CD14-positive monocyte (primary cell): ENCODE data around the gene CEP78. TPM values are rescaled to one million over a fixed set of nuclear protein-coding genes. Genes with fewer than 3 reads are reported as not detected.
"Not testable (repeated sequence)": the region's sequence is repeated elsewhere in the genome, so short reads cannot be mapped to it uniquely, and the experiment has no call there.

Source experiments
- DNase-seq, 3 donors: peaks; one replicate each; pipeline ENCODE4 v3.0.0-alpha.2; 2011 to 2022
- H2AFZ ChIP-seq: 2 replicates; pipeline ENCODE4 v1.6.0; 2012; ENCODE audit warnings: mild to moderate bottlenecking, low read depth, low read length, inconsistent platforms; ENCODE audit not compliant: insufficient read depth, poor library complexity, severe bottlenecking
- H3K27ac ChIP-seq, 2 donors: 1 replicate in 1 of 2; 2 replicates in 1 of 2; pipeline ENCODE4 v1.5.1; 2012 to 2013; ENCODE audit warnings: low read length in 2 of 2, control low read depth in 1 of 2, inconsistent platforms in 1 of 2, low read depth in 1 of 2, mild to moderate bottlenecking in 1 of 2
- H3K27me3 ChIP-seq, 2 donors: one replicate each; pipeline versions ENCODE4 v1.6.0 to v1.6.1; 2011 to 2013; ENCODE audit warnings: low read length in 2 of 2; ENCODE audit not compliant: control insufficient read depth in 2 of 2, insufficient read depth in 2 of 2
- H3K36me3 ChIP-seq, 2 donors: replicated peaks in 1 of 2; 1 replicate in 1 of 2; 2 replicates in 1 of 2; pipeline versions ENCODE4 v1.5.1 to v1.6.1; 2012 to 2013; ENCODE audit warnings: low read length in 2 of 2, control low read depth in 1 of 2, inconsistent platforms in 1 of 2, mild to moderate bottlenecking in 1 of 2; ENCODE audit not compliant: insufficient read depth in 2 of 2, control insufficient read depth in 1 of 2
- H3K4me1 ChIP-seq, 2 donors: 1 replicate in 1 of 2; 2 replicates in 1 of 2; pipeline versions ENCODE4 v1.5.1 to v1.6.1; 2012 to 2013; ENCODE audit warnings: low read length in 2 of 2, control low read depth in 1 of 2, inconsistent platforms in 1 of 2, mild to moderate bottlenecking in 1 of 2, moderate library complexity in 1 of 2; ENCODE audit not compliant: insufficient read depth in 2 of 2, control insufficient read depth in 1 of 2
- H3K4me2 ChIP-seq: replicated peaks from 2 replicates; pipeline ENCODE3; 2012; ENCODE audit warnings: low read length, moderate library complexity, mild to moderate bottlenecking; ENCODE audit not compliant: poor library complexity, severe bottlenecking; ENCODE audit errors: extremely low read depth
- H3K4me3 ChIP-seq, 3 experiments: fragments of 200-600 bp in 1 of 3; sonication (generic) in 1 of 3; replicated peaks in 1 of 3; 1 replicate in 2 of 3; 2 replicates in 1 of 3; pipeline ENCODE4 v1.5.1; 2011 to 2013; ENCODE audit warnings: low read length in 3 of 3, mild to moderate bottlenecking in 3 of 3, control low read depth in 2 of 3, low read depth in 2 of 3, inconsistent platforms in 1 of 3, moderate library complexity in 1 of 3
- H3K79me2 ChIP-seq: 2 replicates; pipeline ENCODE4 v1.6.0; 2012; ENCODE audit warnings: mild to moderate bottlenecking, control low read depth, inconsistent platforms, low read length, moderate library complexity; ENCODE audit not compliant: insufficient read depth
- H3K9ac ChIP-seq: 2 replicates; pipeline ENCODE4 v1.6.0; 2017; ENCODE audit warnings: low read length, mild to moderate bottlenecking; ENCODE audit not compliant: insufficient read depth, poor library complexity, severe bottlenecking
- H3K9me3 ChIP-seq, 2 donors: replicated peaks in 1 of 2; 1 replicate in 1 of 2; 2 replicates in 1 of 2; pipeline versions ENCODE4 v1.5.1 to v1.6.1; 2012 to 2013; ENCODE audit warnings: low read length in 2 of 2, control low read depth in 1 of 2; ENCODE audit not compliant: control insufficient read depth in 1 of 2, insufficient read depth in 1 of 2
- H4K20me1 ChIP-seq: 2 replicates; pipeline ENCODE4 v1.6.0; 2012; ENCODE audit warnings: mild to moderate bottlenecking, low read length, control low read depth, moderate library complexity; ENCODE audit not compliant: insufficient read depth
- H3K27ac Mint-ChIP-seq, 7 donors: one replicate each; pipeline ENCODE4 v1.8.0; 2020; ENCODE audit warnings: mild to moderate bottlenecking in 7 of 7, mixed read lengths in 7 of 7, moderate library complexity in 6 of 7, inconsistent platforms in 2 of 7
- H3K27me3 Mint-ChIP-seq, 3 donors: one replicate each; pipeline ENCODE4 v1.8.0; 2021 to 2022; ENCODE audit warnings: low read depth in 3 of 3, mild to moderate bottlenecking in 3 of 3, mixed read lengths in 3 of 3, moderate library complexity in 3 of 3, inconsistent platforms in 1 of 3
- H3K36me3 Mint-ChIP-seq, 2 donors: one replicate each; pipeline ENCODE4 v1.8.0; 2020; ENCODE audit warnings: mixed read lengths in 2 of 2, inconsistent platforms in 1 of 2, mild to moderate bottlenecking in 1 of 2
- H3K4me1 Mint-ChIP-seq: one replicate; pipeline ENCODE4 v1.8.0; 2020; ENCODE audit warnings: mild to moderate bottlenecking, mixed read lengths
- H3K4me3 Mint-ChIP-seq, 2 donors: one replicate each; pipeline ENCODE4 v1.8.0; 2020; ENCODE audit warnings: mild to moderate bottlenecking in 2 of 2, mixed read lengths in 2 of 2, moderate library complexity in 1 of 2
- H3K9me3 Mint-ChIP-seq, 7 donors: one replicate each; pipeline ENCODE4 v1.8.0; 2020 to 2022; ENCODE audit warnings: mixed read lengths in 7 of 7, mild to moderate bottlenecking in 6 of 7, moderate library complexity in 6 of 7, inconsistent platforms in 2 of 7
- WGBS: methylation state at CpG from one replicate; pipeline ENCODE4 v1.1.5; 2013; ENCODE audit warnings: missing lambda C conversion rate; ENCODE audit not compliant: insufficient coverage; 5-methylcytosine and 5-hydroxymethylcytosine counted together
- intact Hi-C, 2 donors: fragments of 100-400 bp; cut with micrococcal nuclease; formaldehyde crosslinking; loops; one replicate each; pipeline versions ENCODE4 v1.15.0 to v1.15.1; 2023
- polyA plus RNA-seq, 3 donors: library from polyadenylated mRNA; depleted of rRNA in 1 of 3; unstranded in 2 of 3; stranded (reverse) in 1 of 3; fragments of 300-500 nt in 2 of 3; fragments of >200 nt in 1 of 3; fragmentation: Illumina TruSeq in 2 of 3; gene quantifications; 1 replicate in 2 of 3; 2 replicates in 1 of 3; pipeline ENCODE4 v1.2.3, GENCODE V29; 2012 to 2021
- TF ChIP-seq, protein P1 (sequence below): fragments of 200-600 bp; IDR thresholded peaks from one replicate; pipeline ENCODE4 v1.8.0; 2022; ENCODE audit warnings: antibody characterized with exemption, mild to moderate bottlenecking

The CEP78 gene
- polyA plus RNA-seq, 3 donors = 1.7 to 3.3 (median 2.5) TPM

GRCh38 chr9:78230761-78231160 lies 5.1 kb upstream of the CEP78 start:
- Histone ChIP-seq H3K27me3 (no peaks in the 10 kb centered on the region), H3K9ac (no peak overlapping the region), H3K27ac (no peak overlapping the region), H3K4me1 (peaks cover 4 to 8% of the 10 kb centered on the region in 2 donors), H4K20me1 (no peaks in the 10 kb centered on the region), H3K9me3 (no peaks in the 10 kb centered on the region), H3K36me3 (no peaks in the 10 kb centered on the region), H3K4me2 (no peak overlapping the region), H3K4me3 (no peak overlapping the region), H2AFZ (no peak overlapping the region), H3K79me2 (no peaks in the 10 kb centered on the region)
- intact Hi-C loops = no loop called here
- peaks cover 0 to 1% (median 0%) of the 10 kb centered on the region in 7 donors for H3K9me3 Mint-ChIP-seq
- no peak for DNase-seq
- peaks cover 0 to 3% (median 0%) of the 10 kb centered on the region in 3 donors for H3K27me3 Mint-ChIP-seq
- peaks cover 8% of the 10 kb centered on the region for H3K4me1 Mint-ChIP-seq
- H3K27ac Mint-ChIP-seq = no peak overlapping the region
- WGBS = 79% methylated on average over 2 of the region's 3 CpGs
- no peaks in the 10 kb centered on the region for H3K36me3 Mint-ChIP-seq
- TF ChIP-seq, protein P1, sequence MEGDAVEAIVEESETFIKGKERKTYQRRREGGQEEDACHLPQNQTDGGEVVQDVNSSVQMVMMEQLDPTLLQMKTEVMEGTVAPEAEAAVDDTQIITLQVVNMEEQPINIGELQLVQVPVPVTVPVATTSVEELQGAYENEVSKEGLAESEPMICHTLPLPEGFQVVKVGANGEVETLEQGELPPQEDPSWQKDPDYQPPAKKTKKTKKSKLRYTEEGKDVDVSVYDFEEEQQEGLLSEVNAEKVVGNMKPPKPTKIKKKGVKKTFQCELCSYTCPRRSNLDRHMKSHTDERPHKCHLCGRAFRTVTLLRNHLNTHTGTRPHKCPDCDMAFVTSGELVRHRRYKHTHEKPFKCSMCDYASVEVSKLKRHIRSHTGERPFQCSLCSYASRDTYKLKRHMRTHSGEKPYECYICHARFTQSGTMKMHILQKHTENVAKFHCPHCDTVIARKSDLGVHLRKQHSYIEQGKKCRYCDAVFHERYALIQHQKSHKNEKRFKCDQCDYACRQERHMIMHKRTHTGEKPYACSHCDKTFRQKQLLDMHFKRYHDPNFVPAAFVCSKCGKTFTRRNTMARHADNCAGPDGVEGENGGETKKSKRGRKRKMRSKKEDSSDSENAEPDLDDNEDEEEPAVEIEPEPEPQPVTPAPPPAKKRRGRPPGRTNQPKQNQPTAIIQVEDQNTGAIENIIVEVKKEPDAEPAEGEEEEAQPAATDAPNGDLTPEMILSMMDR = no peak
- no peak overlapping the region for H3K4me3 Mint-ChIP-seq

DNA sequence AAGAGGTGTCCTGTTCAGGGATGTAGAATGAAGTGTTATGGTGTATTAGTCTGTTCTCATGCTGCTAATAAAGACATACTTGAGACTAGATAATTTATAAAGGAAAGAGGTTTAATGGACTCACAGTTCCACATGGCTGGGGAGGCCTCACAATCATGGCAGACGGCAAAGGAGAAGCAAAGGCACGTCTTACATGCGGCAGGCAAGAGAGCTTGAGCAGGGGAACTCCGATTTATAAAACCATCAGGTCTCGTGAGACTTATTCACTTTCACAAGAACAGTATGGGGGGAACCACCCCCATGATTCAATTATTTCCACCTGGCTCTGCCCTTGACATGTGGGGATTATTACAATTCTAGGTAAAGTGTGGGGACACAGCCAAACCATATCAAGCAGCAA lies 3.4 kb upstream of the CEP78 start:
- H3K4me3 ChIP-seq, H3K27me3 Mint-ChIP-seq, intact Hi-C loops, H3K27ac Mint-ChIP-seq, DNase-seq, H4K20me1 ChIP-seq, H3K9me3 ChIP-seq, H3K36me3 Mint-ChIP-seq, H3K9me3 Mint-ChIP-seq, H3K4me3 Mint-ChIP-seq, H2AFZ ChIP-seq, H3K36me3 ChIP-seq, H3K27me3 ChIP-seq, H3K27ac ChIP-seq, H3K9ac ChIP-seq, H3K4me2 ChIP-seq: not testable (repeated sequence)
- H3K79me2 ChIP-seq = peaks cover 12% of the 10 kb centered on the region
- peaks cover 9 to 15% of the 10 kb centered on the region in 2 donors for H3K4me1 ChIP-seq
- 100% methylated on average over 3 of the region's 5 CpGs for WGBS
- H3K4me1 Mint-ChIP-seq = peaks cover 19% of the 10 kb centered on the region
